T-helper 2 cell (primary cell): ENCODE results near the gene WDR73.
A peak's percentile ranks its signal among the peaks of the same experiment; 100 is the strongest.
"Not testable (repeated sequence)": the region's sequence is repeated elsewhere in the genome, so short reads cannot be mapped to it uniquely, and the experiment has no call there.

Experiments
- DNase-seq, 5 experiments: peaks; one replicate each; pipeline versions ENCODE4 v3.0.0 to v3.0.0-alpha.2; 2012 to 2022
- total RNA-seq, 2 donors: gene quantifications; one replicate each; lab custom pipeline; 2026; lab: John Stamatoyannopoulos, UW

Gene WDR73
- 39.3 to 49.0 reads per million in 2 donors for total RNA-seq

DNA sequence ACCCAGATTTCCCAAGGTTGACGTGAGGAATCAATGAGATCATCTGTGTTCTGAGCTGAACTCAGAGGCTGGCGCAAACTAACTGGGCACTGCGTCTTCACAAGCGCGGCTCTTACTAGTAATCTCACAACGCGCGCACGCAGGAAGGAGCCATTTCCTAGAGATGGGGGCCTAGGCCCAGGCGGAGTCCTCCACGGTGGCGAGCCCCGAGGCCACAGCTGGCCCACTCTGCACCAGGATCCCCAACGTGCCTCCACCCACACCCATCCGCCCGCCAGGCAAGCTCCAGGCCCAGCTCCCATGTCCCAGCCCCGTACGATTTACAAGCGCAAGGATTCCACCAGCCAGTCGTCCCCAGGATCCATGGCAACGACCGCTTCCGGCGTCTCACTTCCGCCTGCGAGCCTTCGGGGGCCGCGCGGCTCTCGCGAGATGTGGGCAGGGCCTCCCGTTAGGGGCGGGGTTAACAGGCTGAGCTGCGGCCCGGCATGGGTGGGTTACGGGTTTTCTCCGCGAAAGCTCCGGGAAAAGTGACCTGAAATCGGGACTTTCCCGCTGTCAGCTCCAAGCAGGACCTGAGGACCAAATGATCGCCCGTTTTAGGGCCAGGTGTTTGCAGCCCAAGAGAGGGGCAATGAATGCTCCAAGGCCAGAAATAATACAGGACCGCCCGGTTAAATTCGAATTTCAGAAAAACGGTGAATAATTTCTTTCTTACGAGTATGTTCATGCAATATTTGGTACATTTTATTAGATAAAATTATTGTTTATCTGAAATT lies at the start of gene WDR73:
Gene WDR73, minus strand, starts transcription at position 374 of the 779 bp plus-strand sequence. Its CDS starts 9 bp downstream, at position 365.
- peak; percentile 94 to 97 (median 97) for DNase-seq

DNA sequence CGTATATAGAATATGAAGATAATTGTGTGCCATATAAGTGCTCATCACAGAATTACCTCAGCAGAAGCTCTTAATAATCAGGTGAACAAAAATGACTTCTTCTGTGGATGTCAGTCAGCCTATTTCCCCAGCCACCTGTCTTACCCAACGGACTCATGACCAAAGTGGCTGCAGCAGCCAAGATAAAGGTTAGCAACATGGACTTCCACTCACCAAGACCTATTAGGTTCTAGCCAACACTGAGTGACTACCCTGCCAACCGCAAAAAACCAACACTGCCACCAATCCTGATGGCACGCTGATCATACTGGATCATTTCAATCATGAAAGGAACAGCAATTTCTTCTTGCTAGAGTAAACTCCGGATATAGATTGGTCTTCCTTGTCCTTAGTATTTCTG lies 49.7 kb upstream of the WDR73 start:
- no peak for DNase-seq

GRCh38 chr15:84702961-84703482 lies 48.9 kb upstream of the WDR73 start:
- DNase-seq: no peak

- no peak for DNase-seq
These were observed 45.6 kb upstream of the WDR73 start for GRCh38 chr15:84699538-84700191.

- DNase-seq: no peak
These were observed 43.3 kb upstream of the WDR73 start for GRCh38 chr15:84697236-84697990.

DNA sequence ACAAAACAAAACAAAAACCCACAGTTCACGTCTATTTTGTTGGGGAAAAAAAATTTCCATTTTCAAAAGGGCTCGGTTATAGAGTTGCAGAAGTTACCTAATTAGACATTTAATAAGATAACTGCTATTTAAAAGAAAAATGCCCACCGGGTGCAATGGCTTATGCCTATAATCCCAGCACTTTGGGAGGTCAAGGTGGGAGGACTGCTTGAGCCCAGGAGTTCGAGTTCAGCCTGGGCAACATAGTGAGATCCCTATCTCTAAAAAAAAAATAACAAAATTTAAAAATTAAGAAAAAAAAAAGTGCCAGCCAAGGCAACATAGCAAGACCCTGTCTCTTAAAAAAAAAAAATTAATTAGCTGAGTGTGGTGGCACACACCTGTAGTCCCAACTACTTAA lies 42.7 kb upstream of the WDR73 start:
- no peak for DNase-seq

DNA sequence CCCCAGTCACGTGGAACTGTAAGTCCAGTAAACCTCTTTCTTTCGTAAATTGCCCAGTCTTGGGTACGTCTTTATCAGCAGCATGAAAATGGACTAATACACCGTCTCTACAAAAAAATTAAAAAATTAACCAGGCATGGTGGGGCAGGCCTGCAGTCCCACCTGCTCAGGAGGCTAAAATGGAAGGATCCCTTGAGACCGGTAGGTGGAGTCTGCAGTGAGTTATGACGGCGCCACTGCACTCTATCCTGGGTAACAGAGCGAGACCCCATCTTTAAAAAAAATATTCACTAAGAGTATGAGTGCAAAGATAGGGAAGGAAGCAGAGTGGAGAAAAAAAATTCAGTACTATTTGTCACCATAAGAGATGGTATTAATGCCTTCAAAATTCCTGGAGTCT lies 36.3 kb upstream of the WDR73 start:
- no peak for DNase-seq

- DNase-seq: no peak
These were observed 35.8 kb upstream of the WDR73 start for GRCh38 chr15:84689858-84690257.

GRCh38 chr15:84686446-84686845 lies 32.4 kb upstream of the WDR73 start:
- DNase-seq: not testable (repeated sequence)

GRCh38 chr15:84685304-84685703 lies 31.2 kb upstream of the WDR73 start:
- DNase-seq: no peak

- no peak for DNase-seq
These were observed 30.0 kb upstream of the WDR73 start for GRCh38 chr15:84684092-84684491.

- DNase-seq: peak in 4 of 5 experiments; percentile 4 to 80 (median 46)
These were observed 27.7 kb upstream of the WDR73 start for GRCh38 chr15:84681831-84682230.

GRCh38 chr15:84671211-84671610 lies 17.1 kb upstream of the WDR73 start:
- no peak for DNase-seq

- no peak for DNase-seq
These were observed 15.6 kb upstream of the WDR73 start for GRCh38 chr15:84669726-84670125.

DNA sequence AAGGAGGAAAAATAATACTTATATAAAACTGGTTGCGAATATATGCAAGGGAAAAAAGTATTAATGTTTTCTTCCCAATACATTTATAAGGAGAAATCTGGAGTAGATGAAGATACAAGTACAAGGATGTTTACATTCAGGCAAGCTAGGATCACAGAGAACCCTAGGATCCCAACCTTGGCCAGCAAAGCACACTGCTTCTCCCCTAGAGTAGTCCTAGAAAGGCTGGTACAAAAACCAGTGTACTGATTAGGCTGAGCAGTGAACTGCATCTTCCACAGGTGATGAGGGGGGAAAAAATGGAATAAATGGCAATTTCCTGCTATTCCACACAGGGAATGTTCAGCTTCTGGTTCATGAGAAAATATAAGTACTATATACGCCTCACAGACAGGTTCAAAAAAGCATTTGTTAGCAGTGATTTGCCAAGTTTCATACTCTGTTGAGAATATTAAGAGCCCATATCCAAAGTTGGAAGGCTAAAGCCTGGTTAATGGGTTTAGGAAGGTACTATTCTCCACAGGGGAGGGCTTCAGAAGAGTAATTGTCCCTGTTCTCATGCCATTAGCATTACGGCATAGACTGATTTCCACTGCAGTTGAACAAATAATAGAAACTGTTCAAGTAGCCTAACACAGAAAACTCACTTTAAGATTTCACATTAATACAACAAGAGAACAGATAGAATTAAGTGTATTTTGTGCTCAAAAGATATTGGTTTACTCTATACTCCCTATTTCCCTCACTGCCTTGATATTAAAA lies 14.3 kb upstream of the WDR73 start:
- DNase-seq: no peak

GRCh38 chr15:84666373-84666772 lies 12.3 kb upstream of the WDR73 start:
- no peak for DNase-seq

DNA sequence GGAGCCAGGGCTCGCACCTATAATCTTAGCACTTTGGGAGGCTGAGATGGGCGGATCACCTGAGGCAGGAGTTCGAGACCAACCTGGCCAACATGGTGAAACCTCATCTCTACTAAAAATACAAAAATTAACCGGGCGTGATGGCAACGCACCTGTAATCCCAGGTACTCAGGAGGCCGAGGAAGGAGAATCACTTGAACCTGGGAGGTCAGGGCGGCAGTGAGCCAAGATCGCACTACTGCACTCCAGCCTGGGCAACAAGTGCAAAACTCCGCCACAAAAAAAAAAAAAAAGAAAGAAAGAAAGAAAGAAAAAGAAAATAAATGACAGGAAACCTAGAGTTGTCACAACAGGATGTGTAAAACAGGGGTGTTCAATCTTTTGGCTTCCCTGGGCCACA lies 6.9 kb upstream of the WDR73 start:
- DNase-seq: no peak

- DNase-seq: no peak
These were observed 6.1 kb upstream of the WDR73 start for GRCh38 chr15:84659904-84660781.

DNA sequence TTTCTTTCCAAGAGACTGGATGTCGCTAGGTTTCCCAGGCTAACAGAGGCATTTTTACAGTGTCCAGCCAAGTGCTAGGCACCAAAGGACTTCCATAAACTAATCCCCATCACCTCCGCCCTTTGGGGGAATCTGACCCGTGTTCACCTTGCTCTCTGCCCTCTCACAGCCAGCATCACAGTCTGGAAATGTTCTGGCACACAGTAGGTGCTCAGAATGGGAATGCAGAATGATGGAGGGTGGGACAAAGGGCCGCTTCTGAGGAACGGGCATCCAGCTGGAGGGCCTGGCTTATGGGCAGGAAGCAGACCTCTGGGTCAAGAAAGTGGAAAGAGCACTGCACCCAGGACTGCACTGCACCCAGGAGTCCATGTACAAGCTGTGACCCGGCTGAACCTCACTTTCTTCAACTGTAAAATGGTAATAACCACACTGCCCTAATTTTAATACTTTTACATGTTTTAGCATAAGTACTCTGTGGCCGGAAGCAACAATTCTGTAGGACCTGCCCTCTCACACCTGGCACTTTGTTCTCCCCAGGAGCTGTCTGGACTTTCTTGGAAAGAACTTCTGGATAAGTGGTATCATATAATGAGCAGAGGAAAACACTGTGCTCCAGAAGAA lies 4.8 kb upstream of the WDR73 start:
- DNase-seq: no peak

GRCh38 chr15:84658080-84658787 lies 4.2 kb upstream of the WDR73 start, which contains the start of gene NMB:
Gene NMB (minus strand): TSS chr15:84658199. CDS start chr15:84658152, 47 bp downstream.
- DNase-seq: peak; percentile 72 to 90 (median 84)
